GM21447 (cell line): ENCODE measurements around the gene STAB2.
"Not testable (repeated sequence)": the region's sequence is repeated elsewhere in the genome, so short reads cannot be mapped to it uniquely, and the experiment has no call there.

Experiments
- ATAC-seq: cut with Tn5 transposase; IDR thresholded peaks from one replicate; pipeline ENCODE4 v1.9.1; 2021; ENCODE audit not compliant: unreplicated experiment

STAB2 gene

GRCh38 chr12:103805655-103806360 is 218.7 kb downstream of the STAB2 start:
- no peak for ATAC-seq

- ATAC-seq = no peak
Measured at GRCh38 chr12:103806803-103807202, 219.7 kb downstream of the STAB2 start.

- no peak for ATAC-seq
Measured at GRCh38 chr12:103807561-103808238, 220.6 kb downstream of the STAB2 start.

GRCh38 chr12:103808239-103808880 is 221.3 kb downstream of the STAB2 start:
- no peak for ATAC-seq

- no peak for ATAC-seq
Measured at GRCh38 chr12:103809154-103809553, 222.1 kb downstream of the STAB2 start.

- not testable (repeated sequence) for ATAC-seq
Measured at GRCh38 chr12:103809639-103810038, 222.6 kb downstream of the STAB2 start.

GRCh38 chr12:103810111-103810510 is 223.0 kb downstream of the STAB2 start:
- ATAC-seq = no peak

- ATAC-seq = no peak
Measured at GRCh38 chr12:103811791-103812190, 224.7 kb downstream of the STAB2 start.

GRCh38 chr12:103812789-103813188 is 225.7 kb downstream of the STAB2 start:
- ATAC-seq = no peak

- ATAC-seq = no peak
Measured at GRCh38 chr12:103813426-103813825, 226.4 kb downstream of the STAB2 start.

GRCh38 chr12:103813949-103814348 is 226.9 kb downstream of the STAB2 start:
- ATAC-seq = no peak

- no peak for ATAC-seq
Measured at GRCh38 chr12:103814436-103814835, 227.4 kb downstream of the STAB2 start.
